WTC11 (cell line): ENCODE results near the gene ARL15. TPM values are rescaled to one million over a fixed set of nuclear protein-coding genes. Genes with fewer than 3 reads are reported as not detected.

ENCODE experiments used
- ATAC-seq: fragments of 200-7000 bp; cut with Tn5 transposase; 2 replicates; pipeline ENCODE4 v1.10.0; 2021; ENCODE audit warnings: mild to moderate bottlenecking, moderate library complexity
- CTCF ChIA-PET: fragments of 300-600 bp; sonication (Branson Sonifier 250); formaldehyde crosslinking; loops from one replicate; lab custom pipeline; 2021; ENCODE audit warnings: antibody characterized with exemption; lab: Charles Lee
- POLR2A ChIA-PET: fragments of 350-600 bp; sonication (Branson Sonifier 250); formaldehyde crosslinking; loops from one replicate; lab custom pipeline; 2021; ENCODE audit warnings: antibody characterized with exemption; lab: Charles Lee
- DNase-seq: peaks from one replicate; pipeline ENCODE4 v3.0.0; 2021; ENCODE audit warnings: low spot score
- H3K27ac Mint-ChIP-seq: 2 replicates; pipeline ENCODE4 v1.8.0; 2021; ENCODE audit warnings: mixed read lengths
- H3K27me3 Mint-ChIP-seq: 2 replicates; pipeline ENCODE4 v1.8.0; 2021; ENCODE audit warnings: low read depth, mild to moderate bottlenecking, moderate library complexity, mixed read lengths
- H3K36me3 Mint-ChIP-seq: 2 replicates; pipeline ENCODE4 v1.8.0; 2021; ENCODE audit warnings: mixed read lengths
- H3K4me1 Mint-ChIP-seq: 2 replicates; pipeline ENCODE4 v1.8.0; 2022; ENCODE audit warnings: mixed read lengths
- H3K4me3 Mint-ChIP-seq: 2 replicates; pipeline ENCODE4 v1.8.0; 2021; ENCODE audit warnings: mild to moderate bottlenecking, moderate library complexity, mixed read lengths
- H3K9me3 Mint-ChIP-seq: 2 replicates; pipeline ENCODE4 v1.8.0; 2021; ENCODE audit warnings: mixed read lengths
- CBFB ChIP-seq: sonication (generic); formaldehyde crosslinking; IDR thresholded peaks from 2 replicates; pipeline ENCODE4 v1.8.1; 2022; ENCODE audit warnings: mild to moderate bottlenecking, low read depth, missing genetic modification reagents
- FOXP1 ChIP-seq: sonication (generic); formaldehyde crosslinking; IDR thresholded peaks from 2 replicates; pipeline ENCODE4 v1.8.0; 2022; ENCODE audit warnings: missing genetic modification reagents, mild to moderate bottlenecking, moderate library complexity, borderline replicate concordance
- GTF2I ChIP-seq: fragments of 250-450 bp; sonication (Bioruptor Pico); conservative IDR thresholded peaks from 2 replicates; pipeline ENCODE4 v1.4.0; 2021; ENCODE audit warnings: mild to moderate bottlenecking
- IRF2 ChIP-seq: sonication (generic); formaldehyde crosslinking; IDR thresholded peaks from 2 replicates; pipeline ENCODE4 v1.8.0; 2022; ENCODE audit warnings: low read depth, missing genetic modification reagents, borderline replicate concordance
- JAZF1 ChIP-seq: fragments of 250-450 bp; sonication (Bioruptor Pico); IDR thresholded peaks from 2 replicates; pipeline ENCODE4 v1.9.0; 2021; ENCODE audit warnings: moderate library complexity, mild to moderate bottlenecking, inconsistent platforms
- JUN ChIP-seq: sonication (generic); formaldehyde crosslinking; IDR thresholded peaks from 2 replicates; pipeline ENCODE4 v1.8.0; 2023; ENCODE audit warnings: mild to moderate bottlenecking, missing genetic modification reagents
- MYBL2 ChIP-seq: sonication (generic); formaldehyde crosslinking; IDR thresholded peaks from 2 replicates; pipeline ENCODE4 v1.8.1; 2023; ENCODE audit warnings: mild to moderate bottlenecking, moderate library complexity, missing genetic modification reagents
- NFYB ChIP-seq: sonication (generic); formaldehyde crosslinking; conservative IDR thresholded peaks from 2 replicates; pipeline ENCODE4 v1.8.0; 2022; ENCODE audit warnings: low read depth, missing genetic modification reagents
- SMAD3 ChIP-seq: sonication (generic); formaldehyde crosslinking; IDR thresholded peaks from 2 replicates; pipeline ENCODE4 v1.8.0; 2022; ENCODE audit warnings: missing genetic modification reagents, mild to moderate bottlenecking, borderline replicate concordance
- TEAD1 ChIP-seq: sonication (generic); formaldehyde crosslinking; IDR thresholded peaks from 2 replicates; pipeline ENCODE4 v1.8.0; 2022; ENCODE audit warnings: mild to moderate bottlenecking, missing genetic modification reagents
- TP53 ChIP-seq: sonication (generic); formaldehyde crosslinking; IDR thresholded peaks from 2 replicates; pipeline ENCODE4 v1.8.1; 2023; ENCODE audit warnings: mild to moderate bottlenecking, missing genetic modification reagents
- total RNA-seq: library from RNA; stranded (reverse); gene quantifications from 3 replicates; pipeline ENCODE4 v1.2.3, GENCODE V29; 2021
- TF ChIP-seq, protein P1 (sequence below): fragments of 250-450 bp; sonication (Bioruptor Pico); IDR thresholded peaks from 2 replicates; pipeline ENCODE4 v1.9.0; 2021; ENCODE audit warnings: moderate library complexity, mild to moderate bottlenecking, inconsistent platforms, borderline replicate concordance
- TF ChIP-seq, protein P2 (sequence below): sonication (generic); formaldehyde crosslinking; IDR thresholded peaks from 2 replicates; pipeline ENCODE4 v1.8.0; 2022; ENCODE audit warnings: mild to moderate bottlenecking, missing genetic modification reagents
- TF ChIP-seq, protein P3 (sequence below): sonication (generic); formaldehyde crosslinking; IDR thresholded peaks from 2 replicates; pipeline ENCODE4 v1.8.1; 2023; ENCODE audit warnings: mild to moderate bottlenecking, missing genetic modification reagents, moderate library complexity
- TF ChIP-seq, protein P4 (sequence below): sonication (generic); formaldehyde crosslinking; IDR thresholded peaks from 2 replicates; pipeline ENCODE4 v1.8.0; 2023; ENCODE audit warnings: missing genetic modification reagents
- TF ChIP-seq, protein P5 (sequence below): sonication (generic); formaldehyde crosslinking; conservative IDR thresholded peaks from 2 replicates; pipeline ENCODE4 v1.8.1; 2022; ENCODE audit warnings: mild to moderate bottlenecking, missing genetic modification reagents
- TF ChIP-seq, protein P6 (sequence below): fragments of 200-600 bp; IDR thresholded peaks from 2 replicates; pipeline ENCODE4 v1.8.0; 2022; ENCODE audit warnings: antibody characterized with exemption
- TF ChIP-seq, protein P7 (sequence below): fragments of 250-450 bp; sonication (Bioruptor Pico); IDR thresholded peaks from 2 replicates; pipeline ENCODE4 v1.9.0; 2021; ENCODE audit warnings: mild to moderate bottlenecking
- TF ChIP-seq, protein P8 (sequence below): sonication (generic); formaldehyde crosslinking; conservative IDR thresholded peaks from 2 replicates; pipeline ENCODE4 v1.8.1; 2023; ENCODE audit warnings: mild to moderate bottlenecking, low read depth, missing genetic modification reagents, moderate library complexity

ARL15 gene
- total RNA-seq, 1 experiment from 2014 or later, result 20.1 TPM

DNA sequence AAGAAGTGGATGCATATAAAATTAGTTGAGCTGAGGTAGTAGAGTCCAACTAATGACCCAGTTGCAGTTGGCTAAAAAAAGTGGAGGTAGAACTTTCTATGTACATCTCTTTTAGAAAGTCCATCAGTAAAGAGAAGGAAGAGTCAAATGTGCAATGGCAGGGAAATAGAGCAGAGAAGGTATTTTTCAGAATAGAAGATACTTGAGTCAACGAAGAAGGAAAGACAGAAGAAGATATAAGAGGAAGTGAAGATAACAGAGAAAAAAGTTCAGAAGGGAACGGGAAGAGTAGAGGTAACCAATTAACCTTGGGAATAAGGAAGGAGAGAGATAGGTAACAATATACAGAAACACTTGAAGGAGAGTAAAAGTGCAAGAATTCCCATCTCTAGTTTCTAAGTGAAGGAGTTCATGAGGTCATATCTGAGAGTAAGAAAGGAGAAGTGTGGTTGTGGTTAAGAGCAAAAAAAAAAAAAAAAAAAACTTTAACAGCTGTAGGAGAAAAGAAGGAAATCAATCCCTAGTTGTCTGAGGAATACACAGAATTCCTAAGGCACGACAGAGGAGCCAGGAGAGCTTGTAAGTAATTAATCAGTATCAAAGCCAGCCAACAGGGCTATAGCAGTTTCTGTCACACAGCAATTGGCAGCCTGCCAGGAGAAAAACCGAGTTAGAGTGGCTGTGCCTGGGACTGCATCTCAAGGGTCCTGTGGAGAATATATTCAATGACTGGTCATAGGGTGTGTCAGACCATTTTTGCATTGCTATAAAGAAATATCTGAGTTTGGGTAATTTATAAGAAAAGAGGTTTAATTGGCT, 61.0 kb downstream of the ARL15 start:
- Mint-ChIP-seq H3K27me3 (no peaks in the 10 kb centered on the region), H3K9me3 (no peaks in the 10 kb centered on the region), H3K36me3 (no peaks in the 10 kb centered on the region), H3K4me1 (peaks cover 9% of the 10 kb centered on the region), H3K27ac (no peak overlapping the region), H3K4me3 (no peak overlapping the region)
- no peak for DNase-seq
- POLR2A ChIA-PET, result no interaction called here
- TF ChIP-seq, protein P1, sequence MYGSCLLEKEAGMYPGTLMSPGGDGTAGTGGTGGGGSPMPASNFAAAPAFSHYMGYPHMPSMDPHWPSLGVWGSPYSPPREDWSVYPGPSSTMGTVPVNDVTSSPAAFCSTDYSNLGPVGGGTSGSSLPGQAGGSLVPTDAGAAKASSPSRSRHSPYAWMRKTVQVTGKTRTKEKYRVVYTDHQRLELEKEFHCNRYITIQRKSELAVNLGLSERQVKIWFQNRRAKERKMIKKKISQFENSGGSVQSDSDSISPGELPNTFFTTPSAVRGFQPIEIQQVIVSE (CRISPR knock-in tag), result no peak
- TF ChIP-seq MYBL2 (CRISPR knock-in tag) (no peak), TEAD1 (CRISPR knock-in tag) (no peak), SMAD3 (no peak), NFYB (CRISPR knock-in tag) (no peak), GTF2I (CRISPR knock-in tag) (no peak), FOXP1 (no peak), JUN (CRISPR knock-in tag) (no peak), TP53 (CRISPR knock-in tag) (no peak), CBFB (no peak), IRF2 (no peak), JAZF1 (no peak)
- TF ChIP-seq, protein P2, sequence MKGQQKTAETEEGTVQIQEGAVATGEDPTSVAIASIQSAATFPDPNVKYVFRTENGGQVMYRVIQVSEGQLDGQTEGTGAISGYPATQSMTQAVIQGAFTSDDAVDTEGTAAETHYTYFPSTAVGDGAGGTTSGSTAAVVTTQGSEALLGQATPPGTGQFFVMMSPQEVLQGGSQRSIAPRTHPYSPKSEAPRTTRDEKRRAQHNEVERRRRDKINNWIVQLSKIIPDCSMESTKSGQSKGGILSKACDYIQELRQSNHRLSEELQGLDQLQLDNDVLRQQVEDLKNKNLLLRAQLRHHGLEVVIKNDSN, result no peak
- TF ChIP-seq, protein P3, sequence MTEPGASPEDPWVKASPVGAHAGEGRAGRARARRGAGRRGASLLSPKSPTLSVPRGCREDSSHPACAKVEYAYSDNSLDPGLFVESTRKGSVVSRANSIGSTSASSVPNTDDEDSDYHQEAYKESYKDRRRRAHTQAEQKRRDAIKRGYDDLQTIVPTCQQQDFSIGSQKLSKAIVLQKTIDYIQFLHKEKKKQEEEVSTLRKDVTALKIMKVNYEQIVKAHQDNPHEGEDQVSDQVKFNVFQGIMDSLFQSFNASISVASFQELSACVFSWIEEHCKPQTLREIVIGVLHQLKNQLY, result no peak
- TF ChIP-seq, protein P4, sequence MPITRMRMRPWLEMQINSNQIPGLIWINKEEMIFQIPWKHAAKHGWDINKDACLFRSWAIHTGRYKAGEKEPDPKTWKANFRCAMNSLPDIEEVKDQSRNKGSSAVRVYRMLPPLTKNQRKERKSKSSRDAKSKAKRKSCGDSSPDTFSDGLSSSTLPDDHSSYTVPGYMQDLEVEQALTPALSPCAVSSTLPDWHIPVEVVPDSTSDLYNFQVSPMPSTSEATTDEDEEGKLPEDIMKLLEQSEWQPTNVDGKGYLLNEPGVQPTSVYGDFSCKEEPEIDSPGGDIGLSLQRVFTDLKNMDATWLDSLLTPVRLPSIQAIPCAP (CRISPR knock-in tag), result no peak
- TF ChIP-seq, protein P5, sequence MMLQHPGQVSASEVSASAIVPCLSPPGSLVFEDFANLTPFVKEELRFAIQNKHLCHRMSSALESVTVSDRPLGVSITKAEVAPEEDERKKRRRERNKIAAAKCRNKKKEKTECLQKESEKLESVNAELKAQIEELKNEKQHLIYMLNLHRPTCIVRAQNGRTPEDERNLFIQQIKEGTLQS (CRISPR knock-in tag), result no peak
- TF ChIP-seq, protein P6, sequence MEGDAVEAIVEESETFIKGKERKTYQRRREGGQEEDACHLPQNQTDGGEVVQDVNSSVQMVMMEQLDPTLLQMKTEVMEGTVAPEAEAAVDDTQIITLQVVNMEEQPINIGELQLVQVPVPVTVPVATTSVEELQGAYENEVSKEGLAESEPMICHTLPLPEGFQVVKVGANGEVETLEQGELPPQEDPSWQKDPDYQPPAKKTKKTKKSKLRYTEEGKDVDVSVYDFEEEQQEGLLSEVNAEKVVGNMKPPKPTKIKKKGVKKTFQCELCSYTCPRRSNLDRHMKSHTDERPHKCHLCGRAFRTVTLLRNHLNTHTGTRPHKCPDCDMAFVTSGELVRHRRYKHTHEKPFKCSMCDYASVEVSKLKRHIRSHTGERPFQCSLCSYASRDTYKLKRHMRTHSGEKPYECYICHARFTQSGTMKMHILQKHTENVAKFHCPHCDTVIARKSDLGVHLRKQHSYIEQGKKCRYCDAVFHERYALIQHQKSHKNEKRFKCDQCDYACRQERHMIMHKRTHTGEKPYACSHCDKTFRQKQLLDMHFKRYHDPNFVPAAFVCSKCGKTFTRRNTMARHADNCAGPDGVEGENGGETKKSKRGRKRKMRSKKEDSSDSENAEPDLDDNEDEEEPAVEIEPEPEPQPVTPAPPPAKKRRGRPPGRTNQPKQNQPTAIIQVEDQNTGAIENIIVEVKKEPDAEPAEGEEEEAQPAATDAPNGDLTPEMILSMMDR, result no peak
- CTCF ChIA-PET, result interaction anchor here (0.6 to 1.4 kb wide), 3 partner anchors 62 to 335 kb away, joined by 3 to 5 read pairs (median 4); no protein-coding TSS in a partner anchor
- ATAC-seq, result no peak

DNA sequence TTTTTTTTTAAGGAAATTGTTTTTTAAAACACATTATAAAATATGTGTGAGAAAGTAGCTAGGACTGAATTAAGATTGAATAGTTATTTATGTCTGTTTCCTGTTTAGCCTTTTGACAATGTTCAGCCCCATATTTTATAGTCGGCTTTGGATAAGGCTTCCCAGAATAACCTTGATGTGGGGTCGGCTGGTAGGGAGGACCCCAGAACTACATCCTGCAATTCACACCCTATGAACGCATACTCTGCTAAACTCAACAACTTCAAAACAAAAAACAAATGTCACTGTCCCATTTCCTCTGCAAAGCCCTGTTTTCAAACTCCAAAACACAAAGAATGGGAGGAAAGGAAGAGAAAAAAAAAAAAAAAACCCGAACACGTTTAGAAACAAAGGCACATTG, 63.1 kb downstream of the ARL15 start:
- H3K36me3 Mint-ChIP-seq, result no peaks in the 10 kb centered on the region
- TF ChIP-seq, protein P7, sequence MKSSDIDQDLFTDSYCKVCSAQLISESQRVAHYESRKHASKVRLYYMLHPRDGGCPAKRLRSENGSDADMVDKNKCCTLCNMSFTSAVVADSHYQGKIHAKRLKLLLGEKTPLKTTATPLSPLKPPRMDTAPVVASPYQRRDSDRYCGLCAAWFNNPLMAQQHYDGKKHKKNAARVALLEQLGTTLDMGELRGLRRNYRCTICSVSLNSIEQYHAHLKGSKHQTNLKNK (CRISPR knock-in tag), result no peak
- TF ChIP-seq, protein P8, sequence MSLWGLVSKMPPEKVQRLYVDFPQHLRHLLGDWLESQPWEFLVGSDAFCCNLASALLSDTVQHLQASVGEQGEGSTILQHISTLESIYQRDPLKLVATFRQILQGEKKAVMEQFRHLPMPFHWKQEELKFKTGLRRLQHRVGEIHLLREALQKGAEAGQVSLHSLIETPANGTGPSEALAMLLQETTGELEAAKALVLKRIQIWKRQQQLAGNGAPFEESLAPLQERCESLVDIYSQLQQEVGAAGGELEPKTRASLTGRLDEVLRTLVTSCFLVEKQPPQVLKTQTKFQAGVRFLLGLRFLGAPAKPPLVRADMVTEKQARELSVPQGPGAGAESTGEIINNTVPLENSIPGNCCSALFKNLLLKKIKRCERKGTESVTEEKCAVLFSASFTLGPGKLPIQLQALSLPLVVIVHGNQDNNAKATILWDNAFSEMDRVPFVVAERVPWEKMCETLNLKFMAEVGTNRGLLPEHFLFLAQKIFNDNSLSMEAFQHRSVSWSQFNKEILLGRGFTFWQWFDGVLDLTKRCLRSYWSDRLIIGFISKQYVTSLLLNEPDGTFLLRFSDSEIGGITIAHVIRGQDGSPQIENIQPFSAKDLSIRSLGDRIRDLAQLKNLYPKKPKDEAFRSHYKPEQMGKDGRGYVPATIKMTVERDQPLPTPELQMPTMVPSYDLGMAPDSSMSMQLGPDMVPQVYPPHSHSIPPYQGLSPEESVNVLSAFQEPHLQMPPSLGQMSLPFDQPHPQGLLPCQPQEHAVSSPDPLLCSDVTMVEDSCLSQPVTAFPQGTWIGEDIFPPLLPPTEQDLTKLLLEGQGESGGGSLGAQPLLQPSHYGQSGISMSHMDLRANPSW (CRISPR knock-in tag), result no peak
- no peak overlapping the region for H3K4me3 Mint-ChIP-seq
- ATAC-seq, result no peak
- peaks cover 6% of the 10 kb centered on the region for H3K4me1 Mint-ChIP-seq
- H3K27ac Mint-ChIP-seq, result no peak overlapping the region
- no peaks in the 10 kb centered on the region for H3K9me3 Mint-ChIP-seq
- no peak for DNase-seq
- ChIA-PET POLR2A (interaction anchor here (0.7 to 1.0 kb wide), 2 partner anchors 63 to 194 kb away, joined by 3 read pairs; partner anchors contain the start of gene ARL15), CTCF (interaction anchor here (0.8 to 1.6 kb wide), 3 partner anchors 13 to 172 kb away, joined by 3 to 6 read pairs (median 4); no protein-coding TSS in a partner anchor)
- H3K27me3 Mint-ChIP-seq, result no peaks in the 10 kb centered on the region
